Ovary (tissue), 9 donors: ENCODE results near the gene LRRC19. TPM values are rescaled to one million over a fixed set of nuclear protein-coding genes. Genes with fewer than 3 reads are reported as not detected.

ENCODE experiments used
- DNase-seq, 5 donors: peaks; one replicate each; pipeline ENCODE4 v3.0.0-alpha.2; 2019 to 2020
- H3K27ac ChIP-seq, 2 donors: fragments of 200-600 bp; one replicate each; pipeline versions ENCODE4 v1.5.1 to v1.8.0; 2019 to 2022
- H3K27me3 ChIP-seq: fragments of 200-600 bp; one replicate; pipeline ENCODE4 v1.8.0; 2022
- H3K36me3 ChIP-seq: fragments of 200-600 bp; sonication (generic); one replicate; pipeline ENCODE4 v1.5.1; 2019
- H3K4me1 ChIP-seq: one replicate; pipeline ENCODE4 v1.8.1; 2013; ENCODE audit warnings: mild to moderate bottlenecking, moderate library complexity; ENCODE audit not compliant: insufficient read depth
- H3K4me3 ChIP-seq: fragments of 200-600 bp; sonication (generic); one replicate; pipeline ENCODE4 v1.5.1; 2017
- H3K9me3 ChIP-seq, 2 donors: fragments of 200-600 bp in 1 of 2; sonication (generic) in 1 of 2; one replicate each; pipeline versions ENCODE4 v1.5.1 to v1.8.1; 2013 to 2019; ENCODE audit warnings: mild to moderate bottlenecking in 1 of 2, moderate library complexity in 1 of 2
- CTCF ChIP-seq, 3 donors: fragments of 450-650 bp in 2 of 3; fragments of 200-600 bp in 1 of 3; IDR thresholded peaks; one replicate each; pipeline versions ENCODE4 v1.5.1 to v1.8.0; 2016 to 2022; ENCODE audit warnings: antibody characterized with exemption in 3 of 3, mild to moderate bottlenecking in 1 of 3
- EP300 ChIP-seq: sonication (generic); formaldehyde crosslinking; IDR thresholded peaks from one replicate; pipeline ENCODE4 v1.6.1; 2017; ENCODE audit warnings: antibody characterized with exemption
- POLR2A ChIP-seq: fragments of 450-650 bp; IDR thresholded peaks from one replicate; pipeline ENCODE4 v1.6.1; 2017; ENCODE audit warnings: antibody characterized with exemption, mild to moderate bottlenecking, moderate library complexity
- WGBS, 3 donors: extraction: QIAGEN DNeasy Blood & Tissue Kit in 1 of 3; methylation state at CpG; one replicate each; pipeline versions ENCODE4 v1.1.5 to v1.1.7; 2013 to 2017; 5-methylcytosine and 5-hydroxymethylcytosine counted together
- intact Hi-C, 4 donors: fragments of 100-400 bp; cut with DNase I; formaldehyde crosslinking; loops; one replicate each; pipeline versions ENCODE4 v1.11.0 to v1.15.1; 2022 to 2023
- polyA plus RNA-seq, 2 donors: library from polyadenylated mRNA; stranded (reverse); fragments of 200-250 nt in 1 of 2; fragments of 350-450 nt in 1 of 2; fragmentation: Illumina TruSeq in 1 of 2; extraction: RNeasy Lipid Tissue Mini Kit (QIAGEN cat#74804) in 1 of 2; gene quantifications; one replicate each; pipeline ENCODE4 v1.2.3, GENCODE V29; 2013 to 2014
- total RNA-seq, 7 donors: library from RNA; depleted of rRNA in 2 of 7; stranded (reverse); fragments of >200 nt in 2 of 7; fragmentation: NEBNext Ultra II Directional in 3 of 7; extraction: Animal tissue kit (Norgen Biotek cat#: 25700) in 3 of 7; gene quantifications; one replicate each; pipeline versions ENCODE4 v1.1.0 to v1.2.4, GENCODE V29; 2016 to 2023
- donor health status: DM: no; HTN: no; CAD: no; lungs with moderate emphysema.
- donor health status: DM: no; HTN: no; CAD: no.
- donor health status: Bipolar disorder and iron deficiency.
- donor health status: DM: yes; HTN: yes; CAD: no.
- donor health status: DM: no; HTN: no; CAD: no.
- donor health status: DM: yes; HTN: yes; CAD: no.

The LRRC19 gene
- total and polyA plus RNA-seq, 9 donors, result 0.08 TPM; not detected in 8

DNA sequence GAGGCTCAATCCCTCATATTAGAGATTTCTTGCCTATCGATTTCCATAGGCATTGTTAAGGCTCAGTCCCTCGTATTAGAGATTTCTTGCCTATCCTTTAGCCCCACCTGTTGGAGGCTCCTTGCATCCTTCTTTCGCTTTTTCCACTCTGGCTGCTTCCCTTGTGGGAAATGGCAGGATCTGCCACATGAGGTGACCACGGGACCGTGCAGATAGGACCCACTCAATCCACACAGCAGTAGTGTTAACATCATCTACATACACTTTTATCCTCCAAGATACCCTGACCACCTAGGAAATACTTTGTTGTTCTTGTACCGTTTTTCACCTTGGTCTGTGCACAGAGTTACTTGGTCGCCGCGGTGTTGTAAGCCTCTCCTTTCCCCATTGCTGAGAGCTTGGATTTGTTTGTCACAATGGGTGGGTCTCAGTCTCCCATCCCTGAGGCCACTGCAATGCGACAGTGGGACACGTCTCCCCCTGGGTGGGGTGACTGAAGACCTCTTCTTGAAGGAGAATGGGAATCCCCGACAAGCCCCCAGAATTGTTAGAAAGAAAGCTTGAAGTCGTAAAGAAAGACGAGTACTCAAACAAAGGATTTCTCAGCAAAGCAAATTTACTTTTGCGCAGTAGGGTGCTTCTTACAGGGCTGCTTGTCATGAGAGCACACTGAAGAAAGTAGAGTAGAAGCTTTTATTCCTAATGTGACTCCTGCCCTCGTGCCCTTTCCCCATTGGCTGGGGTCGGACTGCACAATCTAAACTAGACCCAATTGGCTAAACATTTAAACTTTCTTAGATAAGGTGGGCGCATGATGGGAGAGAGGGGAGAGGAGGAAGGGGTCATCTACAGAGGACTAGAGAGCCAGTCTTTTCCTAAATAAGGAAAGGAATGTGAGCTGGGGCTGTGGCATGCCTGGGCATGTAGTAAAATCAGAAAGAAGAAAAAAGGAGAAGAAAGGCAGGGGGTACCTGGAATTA is 29.5 kb downstream of the LRRC19 start:
- no peak overlapping the region for H3K27ac ChIP-seq
- 91 to 93% (median 93%) methylated on average over 18 of the region's 18 CpGs for WGBS, 3 donors

DNA sequence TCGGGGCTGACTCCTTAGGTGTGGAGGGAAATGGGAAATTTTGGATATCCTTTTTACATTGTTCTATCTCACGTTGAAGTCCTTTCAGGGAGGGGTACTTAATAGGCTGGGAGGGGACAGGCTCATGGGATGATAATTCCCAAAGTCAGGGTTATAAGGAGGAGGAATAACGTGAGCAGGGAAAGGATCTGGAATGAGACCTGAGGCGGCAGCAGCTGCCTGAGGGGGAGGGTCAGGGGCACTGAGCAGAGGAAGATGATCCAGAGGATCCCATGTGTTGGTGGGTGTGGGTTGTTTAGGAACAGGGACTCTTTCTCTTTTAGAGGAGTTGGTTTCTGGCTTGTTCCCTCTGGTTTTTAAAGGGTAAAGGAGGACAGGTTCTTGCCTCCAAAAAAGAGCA is 30.5 kb downstream of the LRRC19 start:
- no peak for TF ChIP-seq POLR2A
- no peak for TF ChIP-seq CTCF (IDR thresholded peaks at IDR 0.05)
- TF ChIP-seq EP300, result no peak
- Histone ChIP-seq H3K27me3 (no peaks in the 10 kb centered on the region), H3K27ac (no peak overlapping the region), H3K36me3 (no peaks in the 10 kb centered on the region), H3K4me3 (no peak overlapping the region), H3K9me3 (no peaks in the 10 kb centered on the region), H3K4me1 (no peaks in the 10 kb centered on the region)
- no peak for DNase-seq
- intact Hi-C loops, result no loop called here
- WGBS, 3 donors, result 63 to 87% (median 87%) methylated on average over 4 of the region's 4 CpGs

More for the DNA sequence above, 29.5 kb downstream of the LRRC19 start:
- TF ChIP-seq POLR2A, result no peak
- no peak for TF ChIP-seq EP300
- no peak for TF ChIP-seq CTCF (IDR thresholded peaks at IDR 0.05)
- no peaks in the 10 kb centered on the region for H3K9me3 ChIP-seq
- H3K36me3 ChIP-seq, result no peaks in the 10 kb centered on the region
- H3K4me1 ChIP-seq, result no peaks in the 10 kb centered on the region
- no peaks in the 10 kb centered on the region for H3K27me3 ChIP-seq
- H3K4me3 ChIP-seq, result no peak overlapping the region
- no peak for DNase-seq
- intact Hi-C loops, result no loop called here

- no peak for DNase-seq
- TF ChIP-seq EP300 (no peak), POLR2A (no peak), CTCF (IDR thresholded peaks at IDR 0.05) (no peak)
- no peak overlapping the region for H3K27ac ChIP-seq
- intact Hi-C loops, result no loop called here
- H3K36me3 ChIP-seq, result no peaks in the 10 kb centered on the region
- no peaks in the 10 kb centered on the region for H3K4me1 ChIP-seq
- H3K4me3 ChIP-seq, result no peak overlapping the region
- H3K9me3 ChIP-seq, result no peaks in the 10 kb centered on the region
- WGBS, 3 donors, result 96 to 97% (median 96%) methylated on average over 5 of the region's 5 CpGs
- no peaks in the 10 kb centered on the region for H3K27me3 ChIP-seq
These were observed 31.5 kb downstream of the LRRC19 start for GRCh38 chr9:26973989-26974388.

DNA sequence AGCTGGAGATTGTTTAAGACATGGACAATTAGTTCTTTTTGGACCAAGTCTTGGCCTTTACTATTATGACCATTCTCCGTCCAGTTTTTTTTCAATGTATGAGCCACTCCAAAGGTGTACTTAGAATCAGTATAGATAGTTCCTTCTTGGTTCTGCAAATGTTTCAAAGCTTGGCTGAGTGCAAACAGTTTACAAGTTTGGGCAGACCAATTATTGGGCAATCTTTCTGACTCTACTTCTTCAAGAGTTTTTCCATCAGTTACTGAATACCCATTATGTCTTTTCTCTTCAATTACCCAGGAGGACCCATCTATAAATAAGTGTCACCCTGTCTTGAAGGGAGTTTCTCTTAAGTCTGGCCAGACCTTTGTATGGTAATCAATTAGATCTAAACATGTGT is 33.8 kb downstream of the LRRC19 start:
- intact Hi-C loops, result no loop called here
- no peaks in the 10 kb centered on the region for H3K4me1 ChIP-seq
- no peak for DNase-seq
- peaks cover 0 to 4% of the 10 kb centered on the region in 2 donors for H3K9me3 ChIP-seq
- H3K4me3 ChIP-seq, result no peak overlapping the region
- 94 to 99% (median 97%) methylated on average over 1 of the region's 1 CpG for WGBS, 3 donors
- no peaks in the 10 kb centered on the region for H3K36me3 ChIP-seq
- TF ChIP-seq CTCF (IDR thresholded peaks at IDR 0.05), result no peak
- no peak for TF ChIP-seq POLR2A
- no peak for TF ChIP-seq EP300
- H3K27me3 ChIP-seq, result no peaks in the 10 kb centered on the region
- H3K27ac ChIP-seq, result no peak overlapping the region
